Motor neuron (in vitro differentiated cells): ENCODE data around the gene EPHB6. TPM values are rescaled to one million over a fixed set of nuclear protein-coding genes. Genes with fewer than 3 reads are reported as not detected.

Source experiments
- ATAC-seq, 8 experiments: fragments of 200-7000 bp; cut with Tn5 transposase; replicated peaks in 6 of 8; 2 replicates each; pipeline ENCODE4 v1.8.0; 2021; ENCODE audit warnings: mild to moderate bottlenecking in 8 of 8, moderate library complexity in 8 of 8
- H3K27ac ChIP-seq, 2 donors: fragments of 250-450 bp; sonication (Bioruptor Pico); 2 replicates each; pipeline ENCODE4 v1.9.0; 2021; ENCODE audit warnings: antibody characterized with exemption in 2 of 2, mild to moderate bottlenecking in 2 of 2, moderate library complexity in 1 of 2
- H3K4me1 ChIP-seq, 2 donors: fragments of 250-450 bp; sonication (Bioruptor Pico); replicated peaks in 1 of 2; 2 replicates each; pipeline ENCODE4 v1.6.1; 2021; ENCODE audit warnings: antibody characterized with exemption in 2 of 2, mild to moderate bottlenecking in 2 of 2, moderate library complexity in 1 of 2
- H3K4me3 ChIP-seq, 5 donors: fragments of 250-450 bp; sonication (Bioruptor Pico); 2 replicates each; pipeline ENCODE4 v1.9.0; 2021; ENCODE audit warnings: antibody characterized with exemption in 5 of 5, mild to moderate bottlenecking in 5 of 5, moderate library complexity in 4 of 5
- WGBS, 10 experiments: fragments of 450-650 bp; shearing (Covaris generic); methylation state at CpG; one replicate each; pipeline ENCODE4 v1.0.0; 2022; 5-methylcytosine and 5-hydroxymethylcytosine counted together
- in situ Hi-C, 9 experiments: fragments of 400-800 bp; cut with MboI; loops; one replicate each; pipeline ENCODE4 v1.15.0; 2021; ENCODE audit warnings: low sequenced_read_pairs in 9 of 9, low pct_unique_long_range_greater_than_20kb in 2 of 9; ENCODE audit not compliant: unreplicated experiment in 9 of 9
- total RNA-seq, 8 experiments: library from RNA; unstranded; fragments of 300-600 nt; gene quantifications; 2 replicates each; pipeline versions ENCODE4 v1.2.3 to v1.2.4, GENCODE V29; 2022

Gene EPHB6
- total RNA-seq, 8 experiments from 2014 or later = 0.97 to 9.9 (median 3.3) TPM

- in situ Hi-C loops = loop anchor here in 1 of 9 experiments (25.0 kb wide), 1 partner anchor 97 kb away; no protein-coding TSS in a partner anchor
- Histone ChIP-seq H3K27ac (no peak overlapping the region), H3K4me1 (no peaks in the 10 kb centered on the region), H3K4me3 (no peak overlapping the region)
- WGBS, 10 experiments = 17 to 50% (median 40%) methylated on average over 1 to 2 of the region's 3 CpGs; no CpG with 5 or more reads in 7 of the 10 experiments
- ATAC-seq = no peak
These were observed 34.9 kb downstream of the EPHB6 start for GRCh38 chr7:142889816-142890215.

- no peak for ATAC-seq
- no peaks in the 10 kb centered on the region for H3K4me1 ChIP-seq
- 64 to 100% (median 77%) methylated on average over 1 to 5 of the region's 12 CpGs; no CpG with 5 or more reads in 6 of the 10 experiments for WGBS, 10 experiments
- in situ Hi-C loops = loop anchor here in 1 of 9 experiments (25.0 kb wide), 1 partner anchor 96 kb away; no protein-coding TSS in a partner anchor
- no peak overlapping the region for H3K4me3 ChIP-seq
- no peak overlapping the region for H3K27ac ChIP-seq
These were observed 36.1 kb downstream of the EPHB6 start for GRCh38 chr7:142890874-142891485.

GRCh38 chr7:142891490-142892082 lies 36.7 kb downstream of the EPHB6 start:
- ATAC-seq = no peak
- Histone ChIP-seq H3K4me1 (no peaks in the 10 kb centered on the region), H3K27ac (no peak overlapping the region), H3K4me3 (no peak overlapping the region)
- in situ Hi-C loops = loop anchor here in 1 of 9 experiments (25.0 kb wide), 1 partner anchor 96 kb away; no protein-coding TSS in a partner anchor
- WGBS, 10 experiments = 18 to 94% (median 40%) methylated on average over 1 to 8 of the region's 10 CpGs; no CpG with 5 or more reads in 3 of the 10 experiments

GRCh38 chr7:142892951-142893350 lies 38.1 kb downstream of the EPHB6 start:
- Histone ChIP-seq H3K4me3 (no peak overlapping the region), H3K4me1 (no peaks in the 10 kb centered on the region), H3K27ac (no peak overlapping the region)
- in situ Hi-C loops = loop anchor here in 1 of 9 experiments (25.0 kb wide), 1 partner anchor 94 kb away; no protein-coding TSS in a partner anchor
- WGBS, 10 experiments = 31 to 72% (median 53%) methylated on average over 2 to 5 of the region's 5 CpGs; no CpG with 5 or more reads in 6 of the 10 experiments
- ATAC-seq = no peak

GRCh38 chr7:142894112-142894984 lies 39.5 kb downstream of the EPHB6 start:
- WGBS, 10 experiments = 0 to 89% (median 43%) methylated on average over 2 to 6 of the region's 12 CpGs; no CpG with 5 or more reads in 4 of the 10 experiments
- Histone ChIP-seq H3K27ac (no peak overlapping the region), H3K4me3 (no peak overlapping the region), H3K4me1 (no peaks in the 10 kb centered on the region)
- no peak for ATAC-seq
- in situ Hi-C loops = loop anchor here in 1 of 9 experiments (25.0 kb wide), 1 partner anchor 93 kb away; no protein-coding TSS in a partner anchor

GRCh38 chr7:142894985-142895593 lies 40.2 kb downstream of the EPHB6 start:
- in situ Hi-C loops = loop anchor here in 1 of 9 experiments (25.0 kb wide), 1 partner anchor 92 kb away; no protein-coding TSS in a partner anchor
- WGBS, 10 experiments = 0 to 63% (median 31%) methylated on average over 1 to 4 of the region's 6 CpGs; no CpG with 5 or more reads in 4 of the 10 experiments
- ATAC-seq = no peak

GRCh38 chr7:142896151-142896550 lies 41.3 kb downstream of the EPHB6 start:
- no peak overlapping the region for H3K27ac ChIP-seq
- WGBS, 10 experiments = 0 to 100% (median 52%) methylated on average over 1 to 2 of the region's 3 CpGs; no CpG with 5 or more reads in 2 of the 10 experiments
- in situ Hi-C loops = loop anchor here in 1 of 9 experiments (25.0 kb wide), 1 partner anchor 91 kb away; no protein-coding TSS in a partner anchor
- no peaks in the 10 kb centered on the region for H3K4me1 ChIP-seq
- no peak overlapping the region for H3K4me3 ChIP-seq
- no peak for ATAC-seq

More at GRCh38 chr7:142894985-142895593, 40.2 kb downstream of the EPHB6 start:
- no peaks in the 10 kb centered on the region for H3K4me1 ChIP-seq
- no peak overlapping the region for H3K27ac ChIP-seq
- no peak overlapping the region for H3K4me3 ChIP-seq

- H3K4me3 ChIP-seq = no peak overlapping the region
- 0 to 100% (median 71%) methylated on average over 1 to 2 of the region's 3 CpGs; no CpG with 5 or more reads in 6 of the 10 experiments for WGBS, 10 experiments
- in situ Hi-C loops = loop anchor here in 1 of 9 experiments (25.0 kb wide), 1 partner anchor 90 kb away; no protein-coding TSS in a partner anchor
- no peaks in the 10 kb centered on the region for H3K4me1 ChIP-seq
- H3K27ac ChIP-seq = no peak overlapping the region
- no peak for ATAC-seq
These were observed 42.0 kb downstream of the EPHB6 start for GRCh38 chr7:142896741-142897379.

GRCh38 chr7:142897691-142898090 lies 42.8 kb downstream of the EPHB6 start:
- 0 to 88% (median 47%) methylated on average over 1 to 7 of the region's 7 CpGs; no CpG with 5 or more reads in 4 of the 10 experiments for WGBS, 10 experiments
- H3K4me1 ChIP-seq = no peaks in the 10 kb centered on the region
- in situ Hi-C loops = loop anchor here in 1 of 9 experiments (25.0 kb wide), 1 partner anchor 90 kb away; no protein-coding TSS in a partner anchor
- no peak overlapping the region for H3K4me3 ChIP-seq
- no peak overlapping the region for H3K27ac ChIP-seq
- no peak for ATAC-seq

GRCh38 chr7:142898377-142899170 lies 43.7 kb downstream of the EPHB6 start:
- 0 to 78% (median 0%) methylated on average over 1 to 2 of the region's 3 CpGs; no CpG with 5 or more reads in 4 of the 10 experiments for WGBS, 10 experiments
- Histone ChIP-seq H3K4me1 (no peaks in the 10 kb centered on the region), H3K4me3 (no peak overlapping the region), H3K27ac (no peak overlapping the region)
- in situ Hi-C loops = loop anchor here in 1 of 9 experiments (25.0 kb wide), 1 partner anchor 89 kb away; no protein-coding TSS in a partner anchor
- ATAC-seq = no peak

- WGBS, 10 experiments = 0 to 63% (median 32%) methylated on average over 1 to 3 of the region's 3 CpGs; no CpG with 5 or more reads in 4 of the 10 experiments
- no peaks in the 10 kb centered on the region for H3K4me1 ChIP-seq
- no peak overlapping the region for H3K27ac ChIP-seq
- H3K4me3 ChIP-seq = no peak overlapping the region
- in situ Hi-C loops = loop anchor here in 1 of 9 experiments (25.0 kb wide), 1 partner anchor 88 kb away; no protein-coding TSS in a partner anchor
- ATAC-seq = no peak
These were observed 44.8 kb downstream of the EPHB6 start for GRCh38 chr7:142899661-142900060.
